C4-2B (cell line): Measurements from ENCODE around the gene ITGB5.

Experiments used
- CTCF ChIP-seq: fragments of 450-650 bp; conservative IDR thresholded peaks from 2 replicates; pipeline ENCODE4 v1.5.1; 2017; ENCODE audit warnings: mild to moderate bottlenecking
- ZFX ChIP-seq: fragments of 450-650 bp; IDR thresholded peaks from 2 replicates; pipeline ENCODE4 v1.6.1; 2017

GRCh38 chr3:124890573-124891190 is 3.5 kb upstream of the ITGB5 start:
- TF ChIP-seq CTCF (no peak), ZFX (no peak)
